ENCODE measurements around the gene NWD2. TPM values are rescaled to one million over a fixed set of nuclear protein-coding genes. Genes with fewer than 3 reads are reported as not detected.

NWD2 gene
- under 0.01 TPM in 1 of 2 replicates, not detected in the other for total RNA-seq

GRCh38 chr4:37244583-37245390 is at the start of gene NWD2:
TSS of gene NWD2 (plus strand) at chr4:37244743. CDS start at chr4:37245068, 325 bp downstream.

